Measurements from ENCODE around the gene TCF7L1.

DNA sequence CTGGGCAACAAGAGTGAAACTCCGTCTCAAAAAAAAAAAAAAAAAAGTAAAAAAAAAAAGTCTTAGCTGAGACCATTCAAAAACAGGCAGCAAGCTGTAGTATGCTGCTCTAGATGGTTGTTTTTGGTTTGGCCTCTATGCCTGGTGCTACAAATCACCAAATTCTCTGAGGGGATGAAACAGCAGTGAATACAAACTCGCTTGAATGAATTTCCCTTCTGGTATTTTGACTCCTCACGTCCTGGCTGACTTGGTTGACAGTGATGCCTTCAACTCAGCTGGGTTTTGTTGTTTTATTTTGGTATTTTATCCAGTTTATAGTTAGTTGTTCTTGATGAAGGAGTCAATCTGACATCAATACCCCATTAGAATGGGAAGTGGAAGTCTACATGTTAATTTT lies 3.3 kb upstream of the TCF7L1 start:
- TF ChIP-seq CTCF (IDR thresholded peaks at IDR 0.05; ENCODE audit: low read depth, low read length), result no peak
- TF ChIP-seq EZH2phosphoT487 (IDR thresholded peaks at IDR 0.05; ENCODE audit: low read depth), result no peak
